Measurements from ENCODE around the gene CRYAA. TPM values are rescaled to one million over a fixed set of nuclear protein-coding genes. Genes with fewer than 3 reads are reported as not detected.
A peak's percentile ranks its signal among the peaks of the same experiment; 100 is the strongest.

The CRYAA gene
- total and polyA plus RNA-seq, 12 donors = not detected

- intact Hi-C loops (cut with DNase I) = no loop called here
- 58 to 72% (median 64%) methylated on average over 16 to 36 of the region's 36 CpGs for WGBS, 4 donors
These were observed 41.0 kb downstream of the CRYAA start for GRCh38 chr21:43209575-43210453.

DNA sequence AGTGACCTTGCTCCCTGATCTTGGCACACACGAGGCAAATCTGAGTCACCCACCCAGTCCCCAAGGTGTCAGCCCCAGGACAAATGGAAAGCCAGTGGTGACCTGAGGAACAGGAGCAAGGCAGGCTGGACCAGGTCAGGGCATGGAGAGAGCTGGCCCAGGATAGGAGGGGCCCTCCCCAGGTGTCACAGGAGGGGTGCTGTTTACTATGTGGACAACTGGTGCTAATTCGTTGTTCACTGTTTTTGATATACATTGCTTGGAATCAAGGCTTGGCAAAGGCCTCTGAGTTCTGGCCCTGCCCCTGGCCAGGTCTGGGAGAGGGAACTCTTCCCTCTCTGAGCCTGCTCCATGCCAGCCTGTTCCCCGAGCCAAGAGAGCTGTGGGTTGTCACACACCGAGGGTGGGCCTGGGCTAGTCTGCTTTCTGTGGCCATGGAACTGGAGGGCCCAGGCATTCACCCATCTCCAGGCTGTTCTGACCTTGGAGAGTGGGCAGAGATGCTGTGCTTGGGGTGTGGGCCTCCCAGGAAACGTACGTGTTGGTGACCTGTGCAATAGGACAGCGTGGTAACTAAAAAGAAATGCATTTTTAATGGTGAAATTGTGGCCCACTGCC, 41.8 kb downstream of the CRYAA start:
- peaks cover 0 to 18% of the 10 kb centered on the region in 2 donors for H3K4me1 ChIP-seq (replicated peaks in 1 of 2)
- 55 to 70% (median 59%) methylated on average over 5 to 7 of the region's 7 CpGs for WGBS, 4 donors
- no peaks in the 10 kb centered on the region for H3K9me3 ChIP-seq (replicated peaks in 1 of 3)
- no peak overlapping the region for H3K4me3 ChIP-seq
- H3K36me3 ChIP-seq (replicated peaks in 1 of 2) = no peaks in the 10 kb centered on the region
- DNase-seq = peak in 5 of 7 donors; percentile 23 to 48 (median 31)
- peak overlapping the region; percentile 18 to 94 (median 61) for H3K27ac ChIP-seq
- TF ChIP-seq CTCF (IDR thresholded peaks at IDR 0.05) (no peak), POLR2A (IDR thresholded peaks at IDR 0.05) (no peak)
- intact Hi-C loops (cut with DNase I) = no loop called here
- no peaks in the 10 kb centered on the region for H3K27me3 ChIP-seq

More at GRCh38 chr21:43209575-43210453, 41.0 kb downstream of the CRYAA start:
- Histone ChIP-seq H3K27ac (peak overlapping the region; percentile 18 to 94 (median 61)), H3K27me3 (no peaks in the 10 kb centered on the region), H3K4me3 (no peak overlapping the region), H3K4me1 (replicated peaks in 1 of 2) (peaks cover 0 to 18% of the 10 kb centered on the region in 2 donors), H3K36me3 (replicated peaks in 1 of 2) (no peaks in the 10 kb centered on the region), H3K9me3 (replicated peaks in 1 of 3) (no peaks in the 10 kb centered on the region)
- peak; percentile 83 to 97 (median 94) for DNase-seq
- TF ChIP-seq CTCF (IDR thresholded peaks at IDR 0.05) (no peak), POLR2A (IDR thresholded peaks at IDR 0.05) (peak; percentile 33 to 54)

DNA sequence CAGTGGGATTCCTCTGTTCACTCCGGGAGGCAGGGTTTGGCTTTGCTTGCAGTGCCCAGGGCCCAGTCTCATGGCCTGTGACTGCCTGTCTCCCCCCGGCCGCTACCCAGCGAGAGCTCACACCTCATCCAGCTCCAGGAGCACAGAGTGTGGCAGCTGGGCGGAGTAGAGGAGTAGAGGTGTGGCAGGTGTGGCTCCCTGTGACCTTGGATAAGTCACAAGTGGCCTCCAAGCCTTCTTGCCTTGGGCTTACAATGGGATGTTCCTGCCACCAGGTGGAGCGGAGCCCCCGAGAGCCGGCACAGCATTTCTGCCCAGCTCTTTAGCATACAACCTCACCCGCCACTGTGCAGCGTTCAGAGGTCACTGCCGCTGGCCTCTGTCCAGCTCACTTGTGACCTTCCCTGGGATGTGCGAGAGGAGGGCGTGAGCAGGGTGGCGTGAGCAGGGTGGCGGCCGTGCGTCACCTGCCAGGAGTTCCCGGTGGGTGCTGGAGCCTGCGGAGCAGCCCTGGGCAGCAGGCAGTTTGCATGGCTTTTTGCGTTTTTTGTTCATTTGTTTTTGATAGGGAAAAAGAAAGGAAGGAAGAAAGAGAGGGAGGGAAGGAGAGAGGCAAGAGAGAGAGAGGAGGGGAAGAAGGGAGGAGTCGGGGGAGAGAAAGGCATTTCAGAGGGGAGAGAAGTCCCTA, 42.4 kb downstream of the CRYAA start:
- intact Hi-C loops (cut with DNase I) = no loop called here
- TF ChIP-seq POLR2A (IDR thresholded peaks at IDR 0.05) (no peak), CTCF (IDR thresholded peaks at IDR 0.05) (peak in 5 of 6 experiments; percentile 12 to 41 (median 31))
- Histone ChIP-seq H3K4me1 (replicated peaks in 1 of 2) (peaks cover 0 to 18% of the 10 kb centered on the region in 2 donors), H3K36me3 (replicated peaks in 1 of 2) (no peaks in the 10 kb centered on the region), H3K27me3 (no peaks in the 10 kb centered on the region), H3K27ac (peak overlapping the region in 3 of 5 donors; percentile 61 to 94 (median 88)), H3K4me3 (peak overlapping the region in 1 of 4 donors; percentile 26), H3K9me3 (replicated peaks in 1 of 3) (no peaks in the 10 kb centered on the region)
- peak; percentile 71 to 88 (median 77) for DNase-seq
- 35 to 53% (median 39%) methylated on average over 12 to 21 of the region's 21 CpGs for WGBS, 4 donors

- Histone ChIP-seq H3K36me3 (replicated peaks in 1 of 2) (no peaks in the 10 kb centered on the region), H3K4me1 (replicated peaks in 1 of 2) (peaks cover 0 to 18% of the 10 kb centered on the region in 2 donors), H3K27me3 (no peaks in the 10 kb centered on the region), H3K4me3 (peak overlapping the region in 1 of 4 donors; percentile 26), H3K27ac (peak overlapping the region in 1 of 5 donors; percentile 94), H3K9me3 (replicated peaks in 1 of 3) (no peaks in the 10 kb centered on the region)
- TF ChIP-seq CTCF (IDR thresholded peaks at IDR 0.05) (no peak), POLR2A (IDR thresholded peaks at IDR 0.05) (no peak)
- 17 to 43% (median 28%) methylated on average over 2 to 7 of the region's 7 CpGs for WGBS, 4 donors
- peak; percentile 22 to 50 (median 35) for DNase-seq
- intact Hi-C loops (cut with DNase I) = no loop called here
These were observed 42.9 kb downstream of the CRYAA start for GRCh38 chr21:43211760-43212115.

Measured in adrenal gland (tissue), 12 donors.